ENCODE measurements around the gene DGKG.

DGKG gene

GRCh38 chr3:186108941-186109865 lies 252.8 kb downstream of the DGKG start, which contains the start of gene ETV5:
ETV5 (minus strand) TSS chr3:186109089; CDS start chr3:186105868, 3,221 bp downstream.
- H3K4me3 ChIP-seq (ENCODE audit: low read length): peak within 1 kb of the TSS; percentile 71
- no peak for TF ChIP-seq ZNF274 (IDR thresholded peaks at IDR 0.05; ENCODE audit: low read depth, low read length)

DNA sequence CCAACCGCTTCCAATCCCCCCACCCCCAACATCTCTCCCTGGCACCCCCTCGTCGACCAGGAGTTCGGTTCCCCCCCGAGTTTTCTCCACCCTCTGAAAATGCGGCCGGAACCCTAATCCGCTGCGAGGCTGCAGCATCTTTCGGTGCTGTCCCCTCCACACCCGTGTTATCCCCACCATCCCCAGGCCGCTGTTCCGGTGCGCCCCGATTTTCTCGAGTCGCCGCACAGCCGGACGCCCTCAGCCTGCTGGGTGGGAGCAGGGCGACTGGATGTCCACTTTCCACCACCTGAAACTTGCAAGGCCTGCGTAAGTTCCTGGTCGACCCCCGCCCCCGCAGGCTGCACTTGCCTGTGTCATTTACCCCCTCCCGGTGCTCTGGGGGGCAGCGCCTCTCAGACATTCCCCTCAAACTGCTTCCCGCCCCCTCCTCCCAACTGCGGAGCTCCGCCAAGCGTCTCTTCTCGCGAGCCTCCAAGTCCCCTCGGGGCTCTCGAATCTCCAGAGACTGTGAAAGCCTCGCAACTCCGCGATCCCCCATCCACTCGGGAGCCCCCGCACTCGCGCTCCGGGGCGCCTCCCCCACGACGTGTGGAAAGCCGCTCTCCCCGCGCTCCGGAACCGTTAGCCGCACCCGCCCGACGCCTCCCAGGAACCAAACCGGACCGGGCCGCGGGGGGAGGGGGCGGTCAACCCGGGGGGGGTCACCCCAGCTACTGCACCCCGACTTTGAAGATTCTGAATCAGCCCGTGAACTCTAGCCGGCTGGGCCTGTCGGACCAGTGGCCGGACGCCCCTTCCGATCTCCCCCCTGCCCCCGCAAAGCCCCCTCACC lies 253.7 kb downstream of the DGKG start:
- TF ChIP-seq ZNF274 (IDR thresholded peaks at IDR 0.05; ENCODE audit: low read depth, low read length): no peak
- H3K4me3 ChIP-seq (ENCODE audit: low read length): peak overlapping the region; percentile 64

DNA sequence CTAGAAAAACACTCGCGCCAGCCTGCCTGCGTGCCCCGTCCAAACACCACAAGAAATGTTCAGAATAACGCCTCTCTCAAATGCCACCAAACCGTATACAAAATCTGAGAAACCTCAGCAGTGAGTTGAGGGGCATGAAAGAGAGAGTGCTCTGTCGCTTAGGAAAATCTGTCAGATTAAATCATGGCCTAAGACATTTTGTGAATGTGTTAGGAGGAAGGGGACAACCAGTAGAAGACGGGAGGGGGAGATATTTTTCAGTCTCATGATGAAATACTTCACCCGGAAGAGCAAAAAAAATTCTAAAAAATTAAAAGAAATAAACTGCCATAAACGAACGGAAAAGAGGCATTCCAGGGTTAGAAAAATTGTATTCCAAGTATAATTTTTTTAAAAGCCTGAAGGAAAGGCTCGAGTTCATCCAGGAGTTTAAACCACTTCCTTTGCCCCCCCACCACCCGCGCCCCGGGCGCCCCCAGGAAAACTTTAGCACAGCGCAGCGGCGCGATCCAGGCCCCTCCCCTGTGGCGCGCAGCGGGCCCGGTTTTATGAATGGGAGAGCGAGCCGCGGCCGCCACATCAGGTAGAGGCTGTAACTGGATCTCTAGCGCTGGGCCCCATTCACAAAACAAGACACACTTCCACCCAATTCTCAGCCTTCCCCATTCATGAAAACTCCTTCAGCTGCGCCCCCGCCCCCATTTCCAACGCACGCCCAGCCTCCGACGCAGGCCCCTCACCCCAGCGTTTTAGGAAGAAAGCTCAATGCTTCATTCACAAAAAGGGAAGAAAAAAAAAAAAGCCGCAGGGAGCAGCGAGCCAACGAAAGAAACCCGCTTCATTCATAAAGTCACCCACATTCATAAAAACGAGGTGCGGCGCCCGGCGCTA lies 254.6 kb downstream of the DGKG start:
- H3K4me3 ChIP-seq (ENCODE audit: low read length): peak overlapping the region; percentile 64; the same call in 1 of the 2 replicates
- TF ChIP-seq ZNF274 (IDR thresholded peaks at IDR 0.05; ENCODE audit: low read depth, low read length): no peak

- no peak for TF ChIP-seq ZNF274 (IDR thresholded peaks at IDR 0.05; ENCODE audit: low read depth, low read length)
- no peak overlapping the region for H3K4me3 ChIP-seq (ENCODE audit: low read length)
Measured at GRCh38 chr3:186105543-186105942, 256.5 kb downstream of the DGKG start.

- no peak overlapping the region for H3K4me3 ChIP-seq (ENCODE audit: low read length)
- no peak for TF ChIP-seq ZNF274 (IDR thresholded peaks at IDR 0.05; ENCODE audit: low read depth, low read length)
Measured at GRCh38 chr3:186102687-186103086, 259.3 kb downstream of the DGKG start.

GRCh38 chr3:186100398-186100797 lies 261.6 kb downstream of the DGKG start:
- no peak for TF ChIP-seq ZNF274 (IDR thresholded peaks at IDR 0.05; ENCODE audit: low read depth, low read length)
- H3K4me3 ChIP-seq (ENCODE audit: low read length): no peak overlapping the region

GRCh38 chr3:186099178-186099577 lies 262.9 kb downstream of the DGKG start:
- no peak overlapping the region for H3K4me3 ChIP-seq (ENCODE audit: low read length)
- TF ChIP-seq ZNF274 (IDR thresholded peaks at IDR 0.05; ENCODE audit: low read depth, low read length): no peak

- no peak for TF ChIP-seq ZNF274 (IDR thresholded peaks at IDR 0.05; ENCODE audit: low read depth, low read length)
- H3K4me3 ChIP-seq (ENCODE audit: low read length): no peak overlapping the region
Measured at GRCh38 chr3:186098740-186099139, 263.3 kb downstream of the DGKG start.

DNA sequence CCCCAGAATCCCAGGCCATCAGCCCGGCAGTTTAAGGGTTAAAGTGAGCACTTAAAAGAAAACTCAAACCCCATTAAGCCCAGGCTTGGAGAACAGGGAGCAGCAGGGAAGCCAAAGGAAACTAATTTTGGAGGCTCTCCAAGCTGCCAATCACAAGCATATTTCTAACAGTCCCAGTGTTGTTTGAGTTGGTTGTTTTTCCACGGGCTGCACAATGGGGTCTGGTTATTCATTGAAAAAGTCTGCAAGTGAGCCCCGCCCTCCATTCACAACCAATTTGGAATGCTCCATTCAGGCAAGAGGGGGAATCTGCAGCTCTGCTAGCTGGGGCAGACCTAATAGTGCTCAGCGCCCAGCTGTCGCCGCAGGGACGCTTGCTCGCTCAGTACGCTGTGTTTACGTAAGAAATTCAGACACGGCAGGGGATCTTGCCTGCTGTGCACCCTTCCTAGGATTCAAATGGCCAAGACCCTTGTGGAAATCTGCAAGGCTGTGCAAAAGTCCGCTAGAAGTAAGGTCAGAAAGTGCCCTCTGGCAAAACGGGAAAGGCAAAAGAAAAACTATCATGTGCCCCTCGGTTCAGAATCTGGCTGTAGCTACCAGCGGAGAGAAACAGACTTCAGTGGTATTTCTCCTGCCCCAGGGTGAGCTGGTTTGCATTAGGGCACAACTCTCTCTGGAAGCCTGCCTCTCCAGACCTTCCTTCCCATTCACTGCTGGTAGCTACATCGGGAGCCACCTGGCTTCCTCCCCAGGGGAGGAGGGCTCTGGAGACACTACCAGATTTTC lies 264.2 kb downstream of the DGKG start:
- H3K4me3 ChIP-seq (ENCODE audit: low read length): no peak overlapping the region
- no peak for TF ChIP-seq ZNF274 (IDR thresholded peaks at IDR 0.05; ENCODE audit: low read depth, low read length)

DNA sequence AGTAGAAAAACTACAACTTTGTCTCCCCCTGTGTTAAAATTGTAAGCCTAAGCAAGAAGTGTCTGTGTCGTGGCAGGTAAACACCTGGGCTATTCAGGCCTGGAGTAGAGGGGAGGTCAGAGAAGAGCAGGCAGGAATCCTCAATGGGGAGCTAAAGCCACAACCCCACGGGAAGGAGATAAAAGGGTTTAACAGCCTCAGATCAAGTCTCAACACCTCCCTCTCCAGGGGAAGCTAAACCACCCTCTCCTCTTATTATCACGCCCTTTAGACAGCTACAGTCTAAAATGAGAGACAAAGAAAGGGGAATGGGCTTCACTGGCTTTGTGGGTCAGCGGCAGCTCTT lies 264.7 kb downstream of the DGKG start:
- H3K4me3 ChIP-seq (ENCODE audit: low read length): no peak overlapping the region
- TF ChIP-seq ZNF274 (IDR thresholded peaks at IDR 0.05; ENCODE audit: low read depth, low read length): no peak

Measured in GM08714 (cell line).